PC-9 (cell line): ENCODE results near the gene CALHM4.

Experiments
- EZH2 ChIP-seq: fragments of 200-600 bp; sonication (generic); IDR thresholded peaks from 2 replicates; pipeline ENCODE4 v1.8.0; 2017; ENCODE audit warnings: antibody characterized with exemption, low read depth
- TF ChIP-seq, protein P1 (sequence below): fragments of 200-600 bp; sonication (generic); conservative IDR thresholded peaks from 2 replicates; pipeline ENCODE4 v1.6.1; 2017; ENCODE audit warnings: mixed run types, antibody characterized with exemption, mild to moderate bottlenecking, moderate library complexity

DNA sequence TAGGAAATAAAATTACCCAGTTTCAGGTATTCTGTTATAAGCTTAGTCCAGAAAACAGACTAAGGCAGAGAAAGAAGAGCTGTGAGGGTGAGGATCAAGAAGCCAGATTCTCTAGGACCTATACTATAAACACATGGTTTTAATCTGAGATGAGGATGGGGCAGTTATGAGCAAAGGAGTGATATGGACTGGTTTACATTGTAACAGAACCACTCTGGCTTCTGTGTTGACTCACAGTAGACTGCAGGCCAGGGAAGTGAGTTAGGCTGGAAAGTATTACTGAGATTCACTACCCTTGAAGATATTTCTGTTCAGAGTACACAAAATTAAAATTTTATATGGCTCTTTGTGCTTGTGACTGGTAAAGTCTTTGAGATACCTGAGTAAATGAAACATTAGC is 14.6 kb downstream of the CALHM4 start:
- TF ChIP-seq, protein P1, sequence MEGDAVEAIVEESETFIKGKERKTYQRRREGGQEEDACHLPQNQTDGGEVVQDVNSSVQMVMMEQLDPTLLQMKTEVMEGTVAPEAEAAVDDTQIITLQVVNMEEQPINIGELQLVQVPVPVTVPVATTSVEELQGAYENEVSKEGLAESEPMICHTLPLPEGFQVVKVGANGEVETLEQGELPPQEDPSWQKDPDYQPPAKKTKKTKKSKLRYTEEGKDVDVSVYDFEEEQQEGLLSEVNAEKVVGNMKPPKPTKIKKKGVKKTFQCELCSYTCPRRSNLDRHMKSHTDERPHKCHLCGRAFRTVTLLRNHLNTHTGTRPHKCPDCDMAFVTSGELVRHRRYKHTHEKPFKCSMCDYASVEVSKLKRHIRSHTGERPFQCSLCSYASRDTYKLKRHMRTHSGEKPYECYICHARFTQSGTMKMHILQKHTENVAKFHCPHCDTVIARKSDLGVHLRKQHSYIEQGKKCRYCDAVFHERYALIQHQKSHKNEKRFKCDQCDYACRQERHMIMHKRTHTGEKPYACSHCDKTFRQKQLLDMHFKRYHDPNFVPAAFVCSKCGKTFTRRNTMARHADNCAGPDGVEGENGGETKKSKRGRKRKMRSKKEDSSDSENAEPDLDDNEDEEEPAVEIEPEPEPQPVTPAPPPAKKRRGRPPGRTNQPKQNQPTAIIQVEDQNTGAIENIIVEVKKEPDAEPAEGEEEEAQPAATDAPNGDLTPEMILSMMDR: no peak
- no peak for TF ChIP-seq EZH2
